Activated CD8-positive, alpha-beta memory T cell treated with anti-CD3 and anti-CD28 coated beads, Interleukin-2, amount 50 U/mL, for 1 hour (primary cell): ENCODE data around the gene HES3.
"Not testable (repeated sequence)": the region's sequence is repeated elsewhere in the genome, so short reads cannot be mapped to it uniquely, and the experiment has no call there.

Experiments
- DNase-seq: peaks from one replicate; pipeline ENCODE4 v3.0.0-alpha.2; 2020; ENCODE audit errors: extremely low read depth

The HES3 gene

DNA sequence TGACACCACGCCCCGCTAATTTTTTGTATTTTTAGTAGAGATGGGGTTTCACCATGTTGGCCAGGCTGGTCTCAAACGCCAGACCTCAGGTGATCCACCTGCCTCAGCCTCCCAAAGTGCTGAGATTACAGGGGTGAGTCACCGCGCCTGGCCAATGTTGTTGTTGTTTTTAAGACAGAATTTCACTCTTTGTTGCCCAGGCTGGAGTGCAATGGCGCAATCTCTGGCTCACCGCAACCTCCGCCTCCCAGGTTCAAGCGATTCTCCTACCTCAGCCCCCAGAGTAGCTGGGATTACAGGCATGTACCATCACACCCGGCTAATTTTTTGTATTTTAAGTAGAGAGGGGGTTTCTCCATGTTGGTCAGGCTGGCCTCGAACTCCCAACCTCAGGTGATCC is 24.3 kb upstream of the HES3 start:
- not testable (repeated sequence) for DNase-seq

- no peak for DNase-seq
These were observed 23.7 kb upstream of the HES3 start for GRCh38 chr1:6220236-6220635.

- no peak for DNase-seq
These were observed 22.7 kb upstream of the HES3 start for GRCh38 chr1:6221210-6221784.

GRCh38 chr1:6222636-6223035 is 21.3 kb upstream of the HES3 start:
- DNase-seq: no peak

GRCh38 chr1:6223617-6224016 is 20.4 kb upstream of the HES3 start:
- DNase-seq: no peak

DNA sequence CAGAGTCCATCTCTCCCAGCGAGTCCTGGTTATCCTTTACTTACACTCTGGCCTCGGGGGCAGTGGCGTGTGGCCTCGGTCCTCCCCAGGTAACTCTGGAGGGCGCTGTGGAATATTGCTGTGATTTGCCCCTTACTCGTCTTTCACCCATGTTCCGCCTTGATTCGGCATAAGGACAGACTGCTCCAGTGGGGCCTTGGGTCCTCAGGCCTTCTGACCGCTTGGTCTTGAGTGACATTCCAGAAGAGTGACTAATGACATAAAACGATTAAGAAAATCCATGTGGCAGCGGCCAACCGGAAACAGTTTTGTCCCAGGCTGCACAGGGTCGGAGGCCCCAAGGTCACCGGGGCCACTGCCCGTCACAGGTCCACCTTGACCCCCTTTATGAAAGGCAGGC is 19.3 kb upstream of the HES3 start:
- DNase-seq: no peak

DNA sequence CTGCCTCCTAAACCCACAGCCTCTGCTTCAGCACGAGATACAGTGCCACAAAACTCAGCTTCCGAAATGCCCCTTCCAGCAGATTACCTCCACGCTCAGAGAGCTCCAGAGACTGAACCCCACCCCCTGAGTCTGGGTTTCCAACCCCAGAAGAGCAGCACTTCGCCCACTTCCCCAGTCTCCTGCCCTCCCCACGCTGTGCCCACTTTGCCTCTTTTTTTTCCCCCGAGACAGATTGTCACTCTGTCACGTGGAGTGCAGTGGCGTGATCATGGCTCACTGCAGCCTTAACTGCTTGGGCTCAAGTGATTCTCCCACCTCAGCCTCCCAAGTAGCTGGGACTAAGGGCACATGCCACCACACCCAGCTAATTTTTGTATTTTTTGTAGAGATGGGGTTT is 18.3 kb upstream of the HES3 start:
- DNase-seq: no peak

DNA sequence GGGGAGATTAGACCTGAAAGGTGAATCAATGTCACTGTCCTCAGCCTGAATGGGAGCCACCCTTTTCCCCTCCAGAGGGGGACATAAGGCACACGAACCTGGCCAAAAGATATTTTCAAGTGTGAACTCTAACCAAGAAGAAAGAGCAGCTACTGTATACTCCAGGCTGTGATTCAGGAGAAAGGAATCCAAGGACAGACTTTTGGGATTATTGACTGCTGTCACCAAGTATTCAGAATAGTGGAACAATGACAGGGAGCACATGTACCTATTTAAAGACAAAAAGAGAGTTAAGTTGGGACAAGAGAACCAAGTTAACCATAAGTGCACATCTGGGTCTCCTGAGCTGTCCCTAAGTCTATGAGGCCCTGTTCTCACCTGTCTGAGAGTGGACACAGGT is 10.6 kb upstream of the HES3 start:
- no peak for DNase-seq

GRCh38 chr1:6234502-6235295 is 9.3 kb upstream of the HES3 start:
- DNase-seq: no peak

GRCh38 chr1:6235296-6235677 is 8.7 kb upstream of the HES3 start:
- no peak for DNase-seq

DNA sequence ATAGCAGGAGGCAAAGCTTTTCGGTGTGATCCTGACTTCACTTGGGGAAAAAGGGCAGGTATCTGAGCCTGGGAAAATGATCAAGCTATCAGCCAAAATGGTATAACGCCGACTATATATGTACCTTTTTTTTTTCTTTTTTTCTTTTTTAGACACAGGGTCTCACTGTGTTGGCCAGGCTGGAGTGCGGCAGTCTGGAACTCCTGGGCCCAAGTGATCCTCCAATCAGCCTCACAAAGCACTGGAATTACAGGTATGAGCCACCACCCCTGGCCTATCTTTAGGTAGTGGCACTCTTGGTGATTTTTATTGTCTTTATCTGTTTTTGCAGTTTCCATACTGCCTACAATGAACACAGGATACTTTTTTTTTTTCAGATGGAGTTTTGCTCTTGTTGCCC is 6.9 kb upstream of the HES3 start:
- DNase-seq: no peak

GRCh38 chr1:6239213-6239752 is 4.7 kb upstream of the HES3 start:
- DNase-seq: no peak

DNA sequence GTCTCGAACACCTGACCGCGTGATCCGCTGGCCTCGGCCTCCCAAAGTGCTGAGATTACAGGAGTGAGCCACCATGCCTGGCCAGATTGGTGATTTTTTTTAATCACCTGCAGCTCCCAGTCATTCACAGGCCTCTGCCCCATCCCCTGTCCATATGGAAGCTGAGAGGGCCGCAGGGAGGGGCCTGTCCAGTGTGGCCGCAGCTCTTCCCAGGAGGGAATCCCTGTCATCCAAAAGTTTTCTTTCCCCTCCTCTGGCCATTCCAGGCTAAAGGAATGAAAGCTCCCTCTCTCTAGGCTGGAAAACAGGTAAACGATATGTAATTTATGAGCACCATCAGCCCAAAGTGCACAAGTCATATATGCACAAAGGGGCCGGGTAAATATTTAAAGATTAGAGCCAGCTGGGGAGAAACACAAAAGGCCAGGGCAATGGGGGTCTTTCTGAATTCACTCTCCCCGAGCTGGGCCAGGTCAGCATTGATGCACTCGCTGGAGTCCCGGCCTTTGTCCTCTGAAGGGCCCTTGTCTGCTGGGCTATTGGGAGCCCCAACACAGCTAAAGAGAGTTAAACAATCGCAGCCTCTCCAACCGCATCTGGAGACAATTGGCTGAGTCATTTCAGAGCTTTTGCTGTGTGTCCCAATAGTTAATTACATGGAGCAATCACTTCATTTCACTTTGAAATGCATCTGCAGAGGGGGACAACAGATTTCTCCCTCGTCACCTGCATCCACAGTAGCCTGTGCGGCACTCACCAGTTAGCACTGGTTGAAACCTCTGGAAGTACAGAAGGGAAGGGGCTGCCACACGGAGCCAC is 3.8 kb upstream of the HES3 start:
- no peak for DNase-seq

DNA sequence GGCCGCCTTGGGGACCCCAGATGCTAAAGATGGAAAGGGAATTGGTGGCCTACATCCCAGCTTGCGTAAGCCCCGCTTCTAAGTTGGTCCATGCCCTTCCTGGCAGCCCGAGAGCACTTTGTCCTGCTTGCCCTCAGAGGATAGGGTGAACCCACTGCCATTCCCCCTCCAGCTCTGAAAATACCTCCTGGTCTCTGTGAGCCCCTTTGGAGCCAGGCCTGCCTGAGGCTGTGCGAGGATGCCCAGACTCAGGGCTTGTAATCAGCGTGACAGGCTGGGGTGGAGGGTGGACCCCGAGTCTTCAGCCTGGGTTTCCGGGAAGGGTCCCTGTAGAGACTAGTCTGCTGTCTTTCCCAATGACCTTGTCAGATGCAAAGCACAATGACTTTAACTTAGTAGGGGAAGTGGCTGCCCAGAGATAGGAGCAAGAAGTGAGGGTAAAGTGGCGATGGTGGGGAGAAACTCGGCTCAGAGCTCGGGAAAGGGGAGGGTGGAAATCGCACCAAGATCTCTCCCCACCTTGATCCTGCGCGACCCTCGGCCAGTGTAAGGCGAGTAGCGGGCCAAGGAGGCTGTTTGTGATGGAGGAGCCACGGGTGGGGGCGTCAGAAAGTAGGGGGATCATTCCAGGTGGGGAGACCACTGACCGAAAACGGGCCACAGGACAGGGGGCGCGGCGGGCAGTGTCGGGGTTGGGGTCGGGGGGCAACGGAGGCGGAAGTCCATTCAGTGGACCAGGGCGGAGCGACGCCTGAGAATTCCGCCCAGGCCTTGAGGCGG is 2.7 kb upstream of the HES3 start:
- DNase-seq: no peak

GRCh38 chr1:6241887-6242740 is 1.9 kb upstream of the HES3 start:
- no peak for DNase-seq

GRCh38 chr1:6243053-6243834 is 735 bp upstream of the HES3 start:
- no peak for DNase-seq

GRCh38 chr1:6244401-6245049 is 546 bp downstream of the HES3 start:
- no peak for DNase-seq

GRCh38 chr1:6245086-6245868 is 1.3 kb downstream of the HES3 start:
- DNase-seq: peak; percentile 20
